GM21528 (cell line): ENCODE measurements around the gene VPS4B.
A peak's percentile ranks its signal among the peaks of the same experiment; 100 is the strongest.
"Not testable (repeated sequence)": the region's sequence is repeated elsewhere in the genome, so short reads cannot be mapped to it uniquely, and the experiment has no call there.

Source experiments
- ATAC-seq: cut with Tn5 transposase; IDR thresholded peaks from one replicate; pipeline ENCODE4 v1.9.1; 2021; ENCODE audit warnings: mild to moderate bottlenecking, moderate library complexity; ENCODE audit not compliant: unreplicated experiment, low FRiP score

The VPS4B gene

GRCh38 chr18:63422087-63422863 is at the start of gene VPS4B:
TSS of gene VPS4B (minus strand) at chr18:63422476. CDS start at chr18:63422259, 217 bp downstream.
- peak; percentile 98 for ATAC-seq

DNA sequence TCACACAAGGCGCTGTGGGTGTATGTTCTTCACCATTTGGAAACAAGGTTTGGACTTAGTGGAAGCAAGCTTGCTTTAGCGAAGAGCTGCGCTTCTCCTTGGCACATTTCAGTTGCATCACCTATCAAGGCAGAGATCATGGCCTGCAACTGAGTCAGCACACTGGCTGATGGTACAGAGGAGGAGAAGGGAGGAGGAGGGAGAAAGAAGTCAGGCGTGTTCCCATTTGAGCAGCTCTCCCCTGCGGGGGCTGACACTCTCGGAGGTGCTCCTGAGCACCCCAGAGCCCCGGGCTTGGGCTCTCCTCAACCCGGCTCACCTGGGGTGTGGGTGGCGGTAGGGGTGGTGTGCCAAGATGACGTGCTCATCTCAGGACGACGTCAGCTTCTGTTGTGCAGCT is 48.5 kb upstream of the VPS4B start:
- ATAC-seq, result no peak

- no peak for ATAC-seq
Measured at GRCh38 chr18:63468575-63468974, 46.3 kb upstream of the VPS4B start.

DNA sequence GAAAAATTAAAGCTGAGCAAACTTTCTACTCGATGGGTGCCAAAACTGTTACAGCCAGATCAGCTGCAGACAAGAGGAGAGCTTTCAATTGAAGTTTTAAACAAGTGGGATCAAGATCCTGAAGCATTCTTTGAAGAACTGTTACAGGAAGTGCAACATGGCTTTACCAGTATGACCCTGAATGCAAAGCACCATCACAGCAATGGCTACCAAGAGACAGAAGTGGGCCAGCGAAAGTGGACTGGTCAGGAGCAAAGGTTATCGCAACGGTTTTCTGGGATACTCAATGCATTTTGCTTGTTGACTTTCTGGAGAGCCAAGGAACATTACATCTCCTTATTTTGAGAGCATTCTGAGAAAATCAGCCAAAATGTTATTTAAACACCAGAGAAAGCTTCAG is 45.4 kb upstream of the VPS4B start:
- no peak for ATAC-seq

DNA sequence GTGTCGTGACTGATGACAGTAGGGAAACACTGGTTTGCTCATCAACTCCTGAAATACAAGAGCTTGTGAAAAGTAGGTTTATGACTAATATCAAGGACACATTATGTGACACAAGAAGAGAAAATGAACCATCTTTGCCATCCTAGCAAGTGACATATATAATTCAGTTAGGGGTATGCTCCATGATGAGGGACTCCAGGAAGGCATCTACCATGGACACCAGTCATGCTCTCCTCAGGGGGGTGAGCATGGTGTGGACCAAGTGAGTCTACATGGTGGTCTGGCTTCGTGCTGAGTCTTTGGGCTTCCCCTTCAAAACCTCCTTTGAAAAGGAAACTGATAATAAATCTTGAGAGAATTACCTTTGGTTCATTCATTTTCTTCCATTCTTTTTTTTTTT is 42.8 kb upstream of the VPS4B start:
- ATAC-seq, result no peak

DNA sequence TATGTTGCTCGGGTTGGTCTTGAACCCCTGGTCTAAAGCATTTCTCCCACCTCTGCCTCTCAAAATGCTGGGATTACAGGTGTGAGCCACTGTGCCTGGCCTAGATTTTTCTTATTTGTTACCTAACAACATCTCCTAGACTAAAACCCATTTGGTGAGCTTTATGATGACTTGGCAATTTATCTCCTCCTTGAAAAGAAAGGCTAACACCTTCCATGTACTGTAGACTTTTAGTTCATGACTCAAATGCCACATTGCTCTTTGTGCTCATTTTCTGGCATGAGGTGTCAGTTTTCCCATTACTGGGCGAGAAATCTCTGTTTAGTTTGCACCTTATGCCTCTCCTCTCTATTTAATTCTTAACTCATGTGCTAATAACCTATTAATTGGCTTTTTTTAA is 42.2 kb upstream of the VPS4B start:
- ATAC-seq, result no peak

GRCh38 chr18:63460414-63460813 is 38.1 kb upstream of the VPS4B start:
- ATAC-seq, result no peak

DNA sequence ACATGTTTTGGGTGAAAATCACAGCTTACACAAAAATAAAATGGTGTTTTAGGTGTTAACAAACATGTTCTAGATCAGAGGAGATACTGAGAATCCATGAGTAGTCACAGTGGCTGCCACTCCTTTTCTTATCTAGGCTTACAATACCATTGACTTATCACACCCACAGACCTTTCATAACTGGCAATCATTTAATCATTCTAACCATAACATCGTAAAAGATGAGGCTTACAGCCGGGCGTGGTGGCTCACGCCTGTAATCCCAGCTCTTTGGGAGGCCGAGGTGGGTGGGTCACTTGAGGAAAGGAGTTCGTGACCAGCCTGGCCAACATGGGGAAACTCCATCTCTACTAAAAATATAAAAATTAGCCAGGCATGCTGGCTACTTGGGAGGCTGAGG is 35.7 kb upstream of the VPS4B start:
- no peak for ATAC-seq

DNA sequence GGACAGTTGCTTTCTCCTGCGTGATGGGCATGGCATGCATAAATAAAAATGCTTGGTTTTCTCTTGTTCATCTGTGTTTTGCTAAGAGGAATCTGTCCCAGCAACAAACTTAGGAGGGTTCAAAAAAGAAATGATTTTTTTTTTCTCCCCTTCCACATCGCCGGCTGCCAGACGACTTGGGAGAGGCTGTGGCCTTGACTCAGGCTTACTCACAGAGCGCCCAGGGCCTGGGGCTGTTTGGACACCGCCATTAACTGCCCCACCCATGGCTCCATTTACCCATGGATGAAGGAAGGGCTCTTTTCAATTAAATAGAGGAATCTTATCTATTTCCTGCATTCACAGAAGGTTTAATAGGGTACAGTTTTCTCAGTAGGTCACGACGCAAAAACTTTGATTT is 32.2 kb upstream of the VPS4B start:
- ATAC-seq, result no peak

- ATAC-seq, result not testable (repeated sequence)
Measured at GRCh38 chr18:63452751-63453150, 30.5 kb upstream of the VPS4B start.

DNA sequence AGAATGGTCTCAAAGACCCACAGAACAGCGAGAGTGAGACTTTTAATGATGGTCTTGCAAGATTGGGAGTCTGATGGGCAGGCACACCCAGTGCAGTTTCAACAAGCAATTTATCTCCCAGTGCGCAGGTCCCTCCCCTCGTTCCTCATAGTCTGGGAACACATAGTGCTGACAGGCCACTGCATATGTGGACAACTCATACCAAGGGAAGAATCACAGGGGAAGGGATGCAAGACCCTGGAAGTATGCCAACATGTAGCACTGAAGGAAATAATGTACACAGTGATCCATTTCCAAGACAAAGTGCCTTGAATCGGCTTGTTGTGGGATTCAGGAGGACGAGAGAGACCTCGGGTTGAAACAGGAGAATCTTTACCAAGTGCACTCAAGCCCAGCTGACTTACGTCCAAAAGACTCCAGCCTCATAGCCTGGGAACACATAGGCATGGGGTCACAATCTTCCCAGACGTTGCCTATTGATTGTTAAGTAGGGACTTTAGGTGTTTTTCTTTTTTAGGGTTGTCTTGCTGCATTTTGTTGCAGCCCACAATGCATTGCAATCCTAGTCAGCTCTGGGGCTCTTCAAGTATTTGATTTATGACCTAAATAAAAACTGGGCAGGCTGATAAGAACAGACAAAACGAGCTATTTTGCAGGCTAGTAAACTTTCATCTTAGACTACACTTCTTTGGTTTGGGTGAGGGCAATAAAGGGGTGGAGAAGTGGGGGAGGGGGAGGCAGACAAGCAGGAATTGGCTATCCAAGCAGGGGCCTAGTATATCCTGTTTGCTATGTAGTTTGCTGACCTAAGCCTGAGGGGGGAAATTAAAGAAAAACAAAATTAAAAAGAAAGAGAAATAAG is 29.8 kb upstream of the VPS4B start:
- ATAC-seq, result no peak

- ATAC-seq, result no peak
Measured at GRCh38 chr18:63449426-63449825, 27.1 kb upstream of the VPS4B start.

- ATAC-seq, result no peak
Measured at GRCh38 chr18:63447066-63447465, 24.8 kb upstream of the VPS4B start.

DNA sequence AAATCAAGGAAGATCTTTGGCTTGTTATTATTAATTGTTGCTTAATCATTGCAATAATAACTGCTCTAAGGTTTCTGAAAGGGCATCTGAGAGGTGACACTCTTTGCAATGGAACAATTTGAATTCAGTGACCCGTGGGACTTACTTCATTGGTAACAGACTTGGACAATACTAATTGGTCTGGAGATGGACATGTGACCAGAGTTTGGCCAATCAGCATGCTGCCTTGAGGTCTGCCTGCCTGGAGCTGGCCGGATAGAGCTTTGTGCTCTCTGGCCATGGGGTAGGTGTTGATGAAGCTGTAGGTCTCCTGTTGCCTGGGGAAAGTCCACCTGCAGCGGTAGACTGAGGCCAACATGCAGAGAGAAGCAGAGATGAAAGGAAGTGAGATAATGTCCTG is 24.0 kb upstream of the VPS4B start:
- ATAC-seq, result no peak

DNA sequence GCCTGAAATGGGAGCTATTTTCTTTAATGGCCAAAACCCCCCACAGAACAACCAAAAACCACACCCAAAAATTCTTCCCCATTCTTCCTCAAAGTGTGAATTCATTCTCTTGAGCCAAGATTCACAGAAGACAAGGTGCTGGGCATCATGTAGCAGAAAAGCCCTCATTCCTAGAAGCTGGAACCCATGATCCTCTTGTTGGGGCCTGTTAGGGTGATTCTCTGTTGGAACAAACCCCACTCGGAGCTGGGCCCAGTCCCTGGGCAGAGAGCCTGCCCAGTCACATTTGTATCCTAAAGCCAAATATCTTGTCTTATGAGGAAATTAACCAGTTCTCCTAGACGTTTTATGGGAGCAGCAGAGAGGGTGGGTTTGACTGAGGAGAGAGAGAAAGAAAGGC is 22.8 kb upstream of the VPS4B start:
- ATAC-seq, result no peak

DNA sequence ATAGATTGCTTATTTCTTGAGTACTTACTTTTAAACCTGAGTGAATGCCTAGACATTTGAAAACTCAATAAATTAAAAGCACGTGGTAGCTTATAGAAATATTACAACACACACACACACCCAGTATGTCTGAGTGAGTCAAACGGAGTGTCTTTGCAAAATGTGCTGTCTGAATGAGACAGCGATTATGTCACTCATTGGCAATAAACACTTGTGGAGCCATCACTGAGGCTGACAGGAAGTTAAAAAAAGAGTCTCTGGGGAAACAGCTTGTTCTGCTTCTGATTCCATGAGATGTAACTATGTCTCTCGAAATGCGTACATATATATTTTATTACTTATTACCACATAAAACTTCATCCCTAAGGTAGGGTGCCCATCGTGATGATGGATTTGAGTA is 22.3 kb upstream of the VPS4B start:
- ATAC-seq, result no peak

DNA sequence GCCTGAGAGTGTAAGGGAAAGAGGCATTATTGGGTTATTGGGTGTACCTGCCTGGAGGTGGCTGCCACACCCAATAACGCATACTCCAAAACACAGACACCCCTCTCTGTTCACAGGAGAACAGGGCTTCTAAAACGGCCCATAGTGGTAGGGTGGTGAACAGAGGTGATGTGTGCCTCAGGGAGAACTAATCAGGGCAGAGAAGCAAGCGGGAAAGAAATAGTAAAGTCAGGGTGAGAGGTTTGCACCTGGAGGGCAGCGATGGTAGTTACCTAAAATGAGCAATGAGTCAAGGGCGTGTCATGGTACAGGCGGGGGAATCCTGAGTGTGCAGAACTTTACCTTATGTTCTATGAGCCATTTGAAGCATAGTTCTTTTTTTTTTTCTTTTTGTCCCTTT is 21.6 kb upstream of the VPS4B start:
- ATAC-seq, result no peak

- no peak for ATAC-seq
Measured at GRCh38 chr18:63440881-63441280, 18.6 kb upstream of the VPS4B start.

DNA sequence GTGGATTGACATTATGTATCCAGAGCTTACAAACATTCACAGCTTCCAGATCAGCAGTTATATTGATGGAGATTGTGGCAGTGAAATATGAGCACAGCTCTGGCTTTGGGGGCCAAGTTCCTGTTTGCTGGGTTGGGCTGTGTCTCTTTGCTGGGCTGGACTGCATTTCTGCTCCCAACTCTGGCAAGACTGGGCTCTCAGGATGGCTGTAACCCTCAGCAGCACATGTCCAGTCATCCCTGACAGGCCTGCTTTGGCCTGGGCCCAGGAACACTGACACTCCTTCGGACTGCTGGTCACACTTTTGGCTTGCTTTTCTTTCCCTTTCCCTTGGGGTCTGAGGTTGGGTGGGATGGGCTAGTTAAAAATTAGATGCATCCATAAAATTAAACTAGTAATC is 17.9 kb upstream of the VPS4B start:
- ATAC-seq, result no peak

DNA sequence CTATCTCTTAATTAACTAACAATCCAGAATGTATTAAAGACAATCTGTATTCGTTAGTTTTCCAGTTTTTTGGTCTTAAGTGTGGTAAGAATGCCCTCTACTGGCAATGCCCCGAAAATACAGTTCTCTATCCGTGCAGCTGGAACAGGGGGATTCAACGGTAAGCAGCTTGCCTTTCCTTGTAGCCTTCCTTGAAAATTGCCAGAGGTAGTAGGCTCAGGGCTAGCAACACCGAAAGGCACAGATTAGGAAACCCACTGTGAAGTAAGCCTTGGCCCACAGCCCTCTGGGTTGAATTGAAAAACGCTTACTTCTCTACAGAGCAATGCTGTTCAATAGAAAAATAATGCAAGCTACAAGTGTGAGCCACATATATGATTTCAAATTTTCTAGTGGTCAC is 17.1 kb upstream of the VPS4B start:
- peak; percentile 53 for ATAC-seq

GRCh38 chr18:63438181-63438580 is 15.9 kb upstream of the VPS4B start:
- ATAC-seq, result no peak

GRCh38 chr18:63433334-63433866 is 11.1 kb upstream of the VPS4B start:
- ATAC-seq, result no peak
